HL-60 (cell line): ENCODE data around the gene RBM26.

Experiments
- DNase-seq, 2 experiments: peaks; one replicate each; pipeline ENCODE4 v3.0.0-alpha.2; 2010 to 2020; ENCODE audit warnings: low read depth in 1 of 2, low spot score in 1 of 2
- H3K27ac ChIP-seq: fragments of 250-450 bp; sonication (Bioruptor Pico); replicated peaks from 2 replicates; pipeline ENCODE4 v1.5.1; 2020; ENCODE audit warnings: mild to moderate bottlenecking, moderate library complexity
- H3K27me3 ChIP-seq: fragments of 250-450 bp; sonication (Bioruptor Pico); 2 replicates; pipeline ENCODE4 v1.5.1; 2021; ENCODE audit warnings: mild to moderate bottlenecking, moderate library complexity; ENCODE audit not compliant: insufficient read depth, poor library complexity, severe bottlenecking
- H3K4me3 ChIP-seq: replicated peaks from 2 replicates; pipeline ENCODE4 v1.5.1; 2011; ENCODE audit warnings: mild to moderate bottlenecking, control low read depth, low read length; ENCODE audit not compliant: insufficient read depth
- GABPA ChIP-seq: IDR thresholded peaks from 2 replicates; pipeline ENCODE4 v1.6.1; 2012; ENCODE audit warnings: low read depth
- POLR2AphosphoS5 ChIP-seq: IDR thresholded peaks from 2 replicates; pipeline ENCODE4 v1.6.1; 2012; ENCODE audit warnings: low read depth
- SPI1 ChIP-seq: IDR thresholded peaks from 2 replicates; pipeline ENCODE4 v1.6.1; 2012; ENCODE audit warnings: low read depth, mild to moderate bottlenecking, borderline replicate concordance
- TF ChIP-seq, protein P1 (sequence below): IDR thresholded peaks from one replicate; pipeline ENCODE4 v1.5.1; 2011; ENCODE audit warnings: low read length, control low read depth, inconsistent platforms; ENCODE audit not compliant: insufficient read depth
- TF ChIP-seq, protein P2 (sequence below): IDR thresholded peaks from 2 replicates; pipeline ENCODE4 v1.6.1; 2012; ENCODE audit warnings: low read depth; ENCODE audit not compliant: insufficient replicate concordance

RBM26 gene

DNA sequence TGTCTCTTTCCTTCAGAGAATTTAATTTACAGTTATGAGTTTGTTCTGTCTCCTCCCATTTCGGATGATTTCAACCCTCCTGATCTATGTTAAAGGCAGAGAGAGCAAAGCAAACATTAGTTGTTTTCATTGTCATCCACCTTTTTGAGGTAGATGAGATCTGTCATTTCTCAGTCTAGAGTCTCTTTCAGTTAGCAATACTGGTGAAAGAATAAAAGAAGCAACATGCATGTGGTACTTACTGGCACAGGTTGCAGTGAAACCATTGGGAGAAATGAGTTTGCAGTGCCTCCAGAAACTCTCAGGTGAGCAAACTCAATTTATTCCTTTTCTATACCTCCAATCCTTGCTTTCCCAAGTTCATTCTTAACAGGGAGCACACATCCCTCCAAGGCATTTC lies 99.4 kb downstream of the RBM26 start:
- no peak for DNase-seq
- TF ChIP-seq POLR2AphosphoS5 (no peak), SPI1 (no peak), GABPA (no peak)
- TF ChIP-seq, protein P1, sequence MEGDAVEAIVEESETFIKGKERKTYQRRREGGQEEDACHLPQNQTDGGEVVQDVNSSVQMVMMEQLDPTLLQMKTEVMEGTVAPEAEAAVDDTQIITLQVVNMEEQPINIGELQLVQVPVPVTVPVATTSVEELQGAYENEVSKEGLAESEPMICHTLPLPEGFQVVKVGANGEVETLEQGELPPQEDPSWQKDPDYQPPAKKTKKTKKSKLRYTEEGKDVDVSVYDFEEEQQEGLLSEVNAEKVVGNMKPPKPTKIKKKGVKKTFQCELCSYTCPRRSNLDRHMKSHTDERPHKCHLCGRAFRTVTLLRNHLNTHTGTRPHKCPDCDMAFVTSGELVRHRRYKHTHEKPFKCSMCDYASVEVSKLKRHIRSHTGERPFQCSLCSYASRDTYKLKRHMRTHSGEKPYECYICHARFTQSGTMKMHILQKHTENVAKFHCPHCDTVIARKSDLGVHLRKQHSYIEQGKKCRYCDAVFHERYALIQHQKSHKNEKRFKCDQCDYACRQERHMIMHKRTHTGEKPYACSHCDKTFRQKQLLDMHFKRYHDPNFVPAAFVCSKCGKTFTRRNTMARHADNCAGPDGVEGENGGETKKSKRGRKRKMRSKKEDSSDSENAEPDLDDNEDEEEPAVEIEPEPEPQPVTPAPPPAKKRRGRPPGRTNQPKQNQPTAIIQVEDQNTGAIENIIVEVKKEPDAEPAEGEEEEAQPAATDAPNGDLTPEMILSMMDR: no peak
- TF ChIP-seq, protein P2, sequence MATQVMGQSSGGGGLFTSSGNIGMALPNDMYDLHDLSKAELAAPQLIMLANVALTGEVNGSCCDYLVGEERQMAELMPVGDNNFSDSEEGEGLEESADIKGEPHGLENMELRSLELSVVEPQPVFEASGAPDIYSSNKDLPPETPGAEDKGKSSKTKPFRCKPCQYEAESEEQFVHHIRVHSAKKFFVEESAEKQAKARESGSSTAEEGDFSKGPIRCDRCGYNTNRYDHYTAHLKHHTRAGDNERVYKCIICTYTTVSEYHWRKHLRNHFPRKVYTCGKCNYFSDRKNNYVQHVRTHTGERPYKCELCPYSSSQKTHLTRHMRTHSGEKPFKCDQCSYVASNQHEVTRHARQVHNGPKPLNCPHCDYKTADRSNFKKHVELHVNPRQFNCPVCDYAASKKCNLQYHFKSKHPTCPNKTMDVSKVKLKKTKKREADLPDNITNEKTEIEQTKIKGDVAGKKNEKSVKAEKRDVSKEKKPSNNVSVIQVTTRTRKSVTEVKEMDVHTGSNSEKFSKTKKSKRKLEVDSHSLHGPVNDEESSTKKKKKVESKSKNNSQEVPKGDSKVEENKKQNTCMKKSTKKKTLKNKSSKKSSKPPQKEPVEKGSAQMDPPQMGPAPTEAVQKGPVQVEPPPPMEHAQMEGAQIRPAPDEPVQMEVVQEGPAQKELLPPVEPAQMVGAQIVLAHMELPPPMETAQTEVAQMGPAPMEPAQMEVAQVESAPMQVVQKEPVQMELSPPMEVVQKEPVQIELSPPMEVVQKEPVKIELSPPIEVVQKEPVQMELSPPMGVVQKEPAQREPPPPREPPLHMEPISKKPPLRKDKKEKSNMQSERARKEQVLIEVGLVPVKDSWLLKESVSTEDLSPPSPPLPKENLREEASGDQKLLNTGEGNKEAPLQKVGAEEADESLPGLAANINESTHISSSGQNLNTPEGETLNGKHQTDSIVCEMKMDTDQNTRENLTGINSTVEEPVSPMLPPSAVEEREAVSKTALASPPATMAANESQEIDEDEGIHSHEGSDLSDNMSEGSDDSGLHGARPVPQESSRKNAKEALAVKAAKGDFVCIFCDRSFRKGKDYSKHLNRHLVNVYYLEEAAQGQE: no peak
- Histone ChIP-seq H3K27me3 (no peaks in the 10 kb centered on the region), H3K4me3 (no peak overlapping the region), H3K27ac (no peak overlapping the region)

DNA sequence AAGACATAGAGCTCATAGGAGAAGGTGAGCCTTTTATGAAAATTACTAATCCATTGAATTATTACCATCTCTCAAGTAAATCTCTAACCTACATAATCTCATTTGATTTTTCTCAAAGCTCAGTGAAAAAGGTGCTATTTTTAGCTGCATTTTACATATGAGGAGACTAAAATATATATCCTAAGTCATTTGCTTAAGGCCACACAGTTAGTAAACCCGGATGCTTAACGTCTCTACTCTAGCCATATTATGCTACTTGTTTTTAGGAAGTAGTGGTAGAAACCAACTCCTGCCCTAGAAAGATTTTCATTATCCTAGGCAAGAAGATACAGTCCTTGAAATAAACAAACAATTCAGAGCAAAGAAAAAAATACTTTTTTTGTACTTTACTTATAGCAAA lies 108.9 kb downstream of the RBM26 start:
- DNase-seq: no peak
- Histone ChIP-seq H3K27ac (no peak overlapping the region), H3K27me3 (no peaks in the 10 kb centered on the region), H3K4me3 (no peak overlapping the region)
- TF ChIP-seq GABPA (no peak), SPI1 (no peak), POLR2AphosphoS5 (no peak)
- TF ChIP-seq, protein P1: no peak
- TF ChIP-seq, protein P2: no peak

DNA sequence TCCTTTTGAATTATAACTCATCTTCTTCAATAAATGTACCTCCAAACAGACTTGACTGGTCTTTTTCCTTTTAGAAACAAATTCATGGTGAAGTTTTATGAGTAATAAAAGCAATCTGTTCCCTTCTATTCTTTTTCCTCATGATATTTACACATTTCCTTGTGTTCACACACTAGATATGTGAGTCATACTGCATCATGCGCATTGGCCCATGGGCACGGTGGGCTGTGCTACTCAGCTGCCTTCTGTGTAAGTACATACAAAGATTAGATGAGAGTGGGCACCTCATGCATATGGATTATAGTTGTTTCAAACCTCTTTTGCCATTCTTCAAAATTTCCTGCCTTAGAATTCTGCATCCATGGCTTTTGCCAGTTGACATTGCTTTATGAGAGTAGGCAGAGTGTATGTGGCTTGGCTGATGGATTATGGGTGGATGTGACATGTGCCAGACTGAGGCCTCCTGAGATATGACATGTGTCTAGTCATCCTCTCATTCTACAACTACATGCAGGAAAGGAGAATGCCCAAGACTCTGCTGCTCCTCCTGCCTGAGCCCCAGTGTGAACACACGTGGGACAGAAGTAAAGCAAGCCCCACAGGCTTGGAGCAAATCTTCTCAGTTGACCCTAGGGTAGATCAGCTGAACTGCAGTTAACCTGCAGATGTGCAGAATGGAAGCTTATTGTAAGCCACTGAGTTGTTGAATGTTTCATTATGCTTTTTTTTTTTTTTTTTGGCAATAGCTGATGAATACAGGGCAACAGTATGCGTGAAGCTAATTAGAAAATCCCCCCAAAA lies 109.9 kb downstream of the RBM26 start:
- Histone ChIP-seq H3K4me3 (no peak overlapping the region), H3K27ac (no peak overlapping the region), H3K27me3 (no peaks in the 10 kb centered on the region)
- TF ChIP-seq, protein P1: no peak
- TF ChIP-seq SPI1: no peak
- no peak for TF ChIP-seq POLR2AphosphoS5
- no peak for TF ChIP-seq GABPA
- TF ChIP-seq, protein P2: no peak
- no peak for DNase-seq
